Raji (cell line): ENCODE data around the gene ACKR3.

Experiments
- POLR2A ChIP-seq: IDR thresholded peaks from 2 replicates; pipeline ENCODE4 v1.6.1; 2011; ENCODE audit warnings: low read depth, low read length, control low read depth; ENCODE audit not compliant: insufficient read depth

Gene ACKR3

GRCh38 chr2:236569573-236569973 lies at the start of gene ACKR3:
TSS of gene ACKR3 (plus strand) at chr2:236569825. CDS start at chr2:236580466, 10,641 bp downstream.
- peak; percentile 92 for TF ChIP-seq POLR2A

- no peak for TF ChIP-seq POLR2A
These were observed 48.1 kb upstream of the ACKR3 start for GRCh38 chr2:236521556-236521955.

GRCh38 chr2:236523249-236523648 lies 46.4 kb upstream of the ACKR3 start:
- no peak for TF ChIP-seq POLR2A

- TF ChIP-seq POLR2A = no peak
These were observed 44.1 kb upstream of the ACKR3 start for GRCh38 chr2:236525411-236525997.

- TF ChIP-seq POLR2A = no peak
These were observed 43.0 kb upstream of the ACKR3 start for GRCh38 chr2:236526455-236527158.

GRCh38 chr2:236527159-236527630 lies 42.4 kb upstream of the ACKR3 start:
- no peak for TF ChIP-seq POLR2A

GRCh38 chr2:236529606-236530005 lies 40.0 kb upstream of the ACKR3 start:
- no peak for TF ChIP-seq POLR2A

GRCh38 chr2:236530512-236530911 lies 39.1 kb upstream of the ACKR3 start:
- TF ChIP-seq POLR2A = no peak

- TF ChIP-seq POLR2A = no peak
These were observed 38.4 kb upstream of the ACKR3 start for GRCh38 chr2:236531195-236531594.

- TF ChIP-seq POLR2A = no peak
These were observed 37.6 kb upstream of the ACKR3 start for GRCh38 chr2:236531996-236532395.

GRCh38 chr2:236533343-236533742 lies 36.3 kb upstream of the ACKR3 start:
- TF ChIP-seq POLR2A = no peak

- no peak for TF ChIP-seq POLR2A
These were observed 34.6 kb upstream of the ACKR3 start for GRCh38 chr2:236535024-236535423.

- no peak for TF ChIP-seq POLR2A
These were observed 32.8 kb upstream of the ACKR3 start for GRCh38 chr2:236536727-236537398.

- no peak for TF ChIP-seq POLR2A
These were observed 31.4 kb upstream of the ACKR3 start for GRCh38 chr2:236538242-236538641.

GRCh38 chr2:236541008-236541562 lies 28.5 kb upstream of the ACKR3 start:
- TF ChIP-seq POLR2A = no peak

GRCh38 chr2:236544362-236544761 lies 25.3 kb upstream of the ACKR3 start:
- no peak for TF ChIP-seq POLR2A
